ENCODE results near the gene EXOC4. TPM values are rescaled to one million over a fixed set of nuclear protein-coding genes. Genes with fewer than 3 reads are reported as not detected.

Gene EXOC4
- total RNA-seq, 1 experiment from 2014 or later, result 111 TPM

DNA sequence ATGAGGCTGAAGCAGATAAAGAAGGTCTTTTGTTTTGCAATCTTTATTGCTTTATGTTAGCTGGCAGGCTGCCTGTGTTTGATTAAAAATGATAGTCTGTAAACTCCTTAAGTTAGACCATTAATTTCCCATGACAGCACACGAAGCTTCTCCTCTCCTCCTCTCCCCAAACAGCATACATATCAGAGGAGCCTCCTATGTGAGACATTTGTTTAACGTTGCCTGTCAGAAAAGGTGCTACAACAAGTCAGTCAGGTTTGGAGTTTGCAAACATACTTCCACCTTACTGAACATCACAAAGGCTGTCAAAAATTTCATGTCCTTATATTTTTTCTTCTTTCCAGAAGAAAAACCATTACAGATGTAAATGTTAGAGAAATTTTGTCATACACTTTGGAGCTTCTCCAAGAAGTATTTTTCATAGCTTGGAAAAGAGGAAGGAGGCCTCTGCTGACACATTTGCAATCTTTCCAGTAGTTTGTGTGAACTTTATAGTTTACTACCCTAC is 393.1 kb downstream of the EXOC4 start:
- Histone ChIP-seq H3K9me2 (replicated peaks; ENCODE audit: insufficient read depth, low read length) (no peaks in the 10 kb centered on the region), H3K9me3 (ENCODE audit: low read length) (no peaks in the 10 kb centered on the region), H3K4me1 (ENCODE audit: low read length) (no peaks in the 10 kb centered on the region), H3K79me2 (ENCODE audit: low read length) (no peaks in the 10 kb centered on the region), H4K20me1 (ENCODE audit: insufficient read depth, low read depth, low read length) (peaks cover 14% of the 10 kb centered on the region; the same call in 1 of the 2 replicates), H3K27me3 (ENCODE audit: low read length) (no peaks in the 10 kb centered on the region), H3K9ac (ENCODE audit: low read length) (no peak overlapping the region), H3K4me3 (ENCODE audit: low read length) (no peak overlapping the region), H3K36me3 (ENCODE audit: insufficient read depth, low read length) (no peaks in the 10 kb centered on the region), H3K4me2 (ENCODE audit: low read depth, low read length, poor library complexity, severe bottlenecking) (no peak overlapping the region), H2AFZ (ENCODE audit: low read length) (no peak overlapping the region), H3K27ac (ENCODE audit: low read length) (no peak overlapping the region)
- DNase-seq, result no peak

DNA sequence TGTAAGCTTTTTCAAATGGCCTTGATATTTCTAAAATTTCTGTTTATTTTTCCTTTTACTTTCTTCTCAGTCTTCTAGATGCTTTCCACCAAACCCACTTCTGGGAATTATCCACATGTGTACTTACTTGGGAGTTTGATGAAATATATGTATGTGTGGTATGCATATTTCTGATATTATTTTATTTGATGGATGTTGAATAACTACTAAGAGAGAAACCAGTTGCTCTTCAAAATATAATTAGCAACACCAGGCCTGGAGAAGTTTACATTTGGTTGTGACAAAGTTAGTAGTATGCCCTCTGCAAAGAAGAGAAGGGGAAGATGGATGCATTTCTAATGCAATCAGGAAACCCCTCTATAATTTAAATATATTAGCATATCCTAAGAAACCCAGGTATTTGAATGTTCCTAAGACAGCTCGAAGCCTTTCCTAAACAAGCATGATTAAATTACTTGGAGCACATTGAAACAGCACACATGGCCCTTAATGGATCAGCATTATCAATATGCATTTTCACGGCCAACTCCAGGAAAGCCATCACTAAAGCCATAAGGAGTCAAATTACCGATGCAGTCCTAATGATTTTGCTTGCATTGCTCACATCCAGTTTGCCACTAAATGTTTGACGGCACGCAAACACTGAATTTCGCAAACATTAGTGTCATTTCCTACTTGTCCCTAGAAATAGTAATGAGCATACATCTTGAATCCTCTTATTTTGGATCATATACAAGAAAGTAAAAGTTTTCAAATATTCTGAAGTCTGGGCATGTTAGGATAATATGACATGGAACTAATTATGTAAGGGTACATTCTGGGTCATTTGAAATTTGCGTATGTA is 393.8 kb downstream of the EXOC4 start:
- no peak overlapping the region for H3K27ac ChIP-seq (ENCODE audit: low read length)
- H3K27me3 ChIP-seq (ENCODE audit: low read length), result no peaks in the 10 kb centered on the region
- no peak for DNase-seq
- no peak overlapping the region for H3K4me3 ChIP-seq (ENCODE audit: low read length)
- no peak overlapping the region for H3K4me2 ChIP-seq (ENCODE audit: low read depth, low read length, poor library complexity, severe bottlenecking)
- no peaks in the 10 kb centered on the region for H3K9me2 ChIP-seq (replicated peaks; ENCODE audit: insufficient read depth, low read length)
- no peak overlapping the region for H3K9ac ChIP-seq (ENCODE audit: low read length)
- H3K36me3 ChIP-seq (ENCODE audit: insufficient read depth, low read length), result no peaks in the 10 kb centered on the region
- peaks cover 14% of the 10 kb centered on the region; the same call in 1 of the 2 replicates for H4K20me1 ChIP-seq (ENCODE audit: insufficient read depth, low read depth, low read length)
- H2AFZ ChIP-seq (ENCODE audit: low read length), result no peak overlapping the region
- no peaks in the 10 kb centered on the region for H3K4me1 ChIP-seq (ENCODE audit: low read length)
- no peaks in the 10 kb centered on the region for H3K79me2 ChIP-seq (ENCODE audit: low read length)
- H3K9me3 ChIP-seq (ENCODE audit: low read length), result no peaks in the 10 kb centered on the region

DNA sequence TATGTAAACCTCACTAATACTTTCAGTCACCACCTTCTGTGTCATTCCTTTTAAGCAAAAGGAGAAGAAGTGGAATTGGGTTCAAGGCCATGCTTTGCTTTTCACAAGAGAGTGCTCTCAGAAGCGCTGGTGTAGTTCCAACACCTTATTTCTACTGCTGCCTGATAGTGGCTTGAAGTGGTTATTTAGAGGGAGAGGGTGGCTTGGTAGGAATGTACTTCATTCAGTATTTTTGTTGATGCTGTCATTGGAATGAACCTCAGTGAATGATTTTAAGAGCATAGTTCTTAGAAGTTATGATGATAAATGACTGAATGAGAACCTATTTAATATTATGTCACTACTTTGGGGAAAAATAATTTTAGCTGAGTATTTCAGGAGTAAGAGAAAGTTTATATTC is 396.7 kb downstream of the EXOC4 start:
- Histone ChIP-seq H3K9me2 (replicated peaks; ENCODE audit: insufficient read depth, low read length) (no peaks in the 10 kb centered on the region), H3K4me2 (ENCODE audit: low read depth, low read length, poor library complexity, severe bottlenecking) (no peak overlapping the region), H3K9ac (ENCODE audit: low read length) (no peak overlapping the region), H3K4me1 (ENCODE audit: low read length) (no peaks in the 10 kb centered on the region), H2AFZ (ENCODE audit: low read length) (no peak overlapping the region), H3K27me3 (ENCODE audit: low read length) (no peaks in the 10 kb centered on the region), H3K4me3 (ENCODE audit: low read length) (no peak overlapping the region), H3K79me2 (ENCODE audit: low read length) (no peaks in the 10 kb centered on the region), H3K36me3 (ENCODE audit: insufficient read depth, low read length) (no peaks in the 10 kb centered on the region), H4K20me1 (ENCODE audit: insufficient read depth, low read depth, low read length) (peaks cover 5% of the 10 kb centered on the region; the same call in 1 of the 2 replicates), H3K27ac (ENCODE audit: low read length) (no peak overlapping the region), H3K9me3 (ENCODE audit: low read length) (no peaks in the 10 kb centered on the region)
- no peak for DNase-seq

- Histone ChIP-seq H3K27me3 (ENCODE audit: low read length) (no peaks in the 10 kb centered on the region), H3K79me2 (ENCODE audit: low read length) (no peaks in the 10 kb centered on the region), H3K4me1 (ENCODE audit: low read length) (no peaks in the 10 kb centered on the region), H3K9me3 (ENCODE audit: low read length) (no peaks in the 10 kb centered on the region), H3K4me3 (ENCODE audit: low read length) (no peak overlapping the region), H3K36me3 (ENCODE audit: insufficient read depth, low read length) (no peaks in the 10 kb centered on the region), H3K9me2 (replicated peaks; ENCODE audit: insufficient read depth, low read length) (no peaks in the 10 kb centered on the region), H2AFZ (ENCODE audit: low read length) (no peak overlapping the region), H4K20me1 (ENCODE audit: insufficient read depth, low read depth, low read length) (peaks cover 4% of the 10 kb centered on the region; the same call in 1 of the 2 replicates), H3K27ac (ENCODE audit: low read length) (no peak overlapping the region), H3K9ac (ENCODE audit: low read length) (no peak overlapping the region), H3K4me2 (ENCODE audit: low read depth, low read length, poor library complexity, severe bottlenecking) (no peak overlapping the region)
- DNase-seq, result no peak
These were observed 397.2 kb downstream of the EXOC4 start for GRCh38 chr7:133650069-133650468.

DNA sequence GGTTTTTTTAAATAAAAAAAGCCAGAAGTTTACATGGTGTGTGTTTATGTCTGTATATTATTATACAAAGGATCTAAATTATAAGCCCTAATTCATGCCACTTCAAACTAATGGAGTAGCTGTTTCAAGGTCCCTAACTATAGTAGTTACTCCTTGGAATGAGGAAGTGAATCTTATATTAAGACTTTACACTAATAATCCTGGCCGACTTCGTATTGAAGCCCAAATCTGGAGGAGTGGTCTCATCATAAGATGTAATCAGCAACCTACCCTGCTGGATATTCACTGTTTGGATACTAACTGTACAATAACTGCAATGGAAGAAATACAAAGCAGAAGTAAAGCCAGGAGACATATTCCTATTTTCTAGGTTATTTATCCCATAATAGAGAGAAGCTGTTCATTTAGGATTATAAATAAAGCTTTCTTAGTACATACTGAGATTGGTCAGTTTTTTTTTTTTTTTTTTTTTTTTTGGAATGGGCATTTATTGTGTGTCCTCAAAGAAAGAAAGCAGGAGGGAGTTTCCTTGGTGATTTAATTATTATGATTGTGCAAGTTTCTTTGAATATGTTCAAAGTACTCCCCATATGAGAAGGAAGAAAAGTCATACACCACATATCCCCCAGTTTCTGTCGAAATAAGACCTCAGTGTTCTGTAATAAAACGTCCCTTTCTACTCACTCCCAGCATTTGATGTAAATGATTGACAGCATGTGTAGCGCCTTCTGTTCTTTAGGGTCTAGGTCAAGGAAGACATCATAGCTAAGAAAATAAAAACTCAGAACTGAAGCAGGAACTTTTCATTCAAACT is 397.8 kb downstream of the EXOC4 start:
- Histone ChIP-seq H4K20me1 (ENCODE audit: insufficient read depth, low read depth, low read length) (0 out of 2 replicates have a peak, but pooled peaks cover 4% of the 10 kb centered on the region), H3K36me3 (ENCODE audit: insufficient read depth, low read length) (no peaks in the 10 kb centered on the region), H2AFZ (ENCODE audit: low read length) (no peak overlapping the region), H3K9me2 (replicated peaks; ENCODE audit: insufficient read depth, low read length) (no peaks in the 10 kb centered on the region), H3K9ac (ENCODE audit: low read length) (no peak overlapping the region), H3K79me2 (ENCODE audit: low read length) (no peaks in the 10 kb centered on the region), H3K9me3 (ENCODE audit: low read length) (no peaks in the 10 kb centered on the region), H3K4me3 (ENCODE audit: low read length) (no peak overlapping the region), H3K27ac (ENCODE audit: low read length) (no peak overlapping the region), H3K4me2 (ENCODE audit: low read depth, low read length, poor library complexity, severe bottlenecking) (no peak overlapping the region), H3K27me3 (ENCODE audit: low read length) (no peaks in the 10 kb centered on the region), H3K4me1 (ENCODE audit: low read length) (no peaks in the 10 kb centered on the region)
- DNase-seq, result no peak

DNA sequence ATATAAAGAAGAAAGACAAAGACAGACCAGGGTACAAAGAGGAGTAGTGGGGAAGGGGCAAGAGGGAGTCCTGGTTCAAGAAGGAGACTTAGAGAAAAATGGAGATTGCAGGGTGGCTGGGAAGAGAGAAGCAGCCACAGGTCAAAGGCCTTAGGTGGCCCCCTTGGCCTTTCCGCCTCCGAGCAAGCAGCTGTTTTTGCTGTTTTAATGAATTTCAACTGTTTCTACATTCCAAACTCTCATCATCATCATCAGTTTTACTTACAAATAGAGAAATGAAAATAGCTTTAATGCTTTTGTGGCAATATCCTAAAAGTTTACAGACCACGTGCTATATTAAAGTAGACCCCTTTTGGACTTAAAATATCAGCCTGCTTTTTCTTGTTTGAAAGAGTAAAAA is 399.7 kb downstream of the EXOC4 start:
- H3K79me2 ChIP-seq (ENCODE audit: low read length), result no peaks in the 10 kb centered on the region
- no peak overlapping the region for H3K4me3 ChIP-seq (ENCODE audit: low read length)
- no peak overlapping the region for H2AFZ ChIP-seq (ENCODE audit: low read length)
- H3K9me3 ChIP-seq (ENCODE audit: low read length), result no peaks in the 10 kb centered on the region
- no peak overlapping the region for H3K27ac ChIP-seq (ENCODE audit: low read length)
- H3K4me1 ChIP-seq (ENCODE audit: low read length), result no peaks in the 10 kb centered on the region
- 0 out of 2 replicates have a peak, but pooled peaks cover 11% of the 10 kb centered on the region for H4K20me1 ChIP-seq (ENCODE audit: insufficient read depth, low read depth, low read length)
- DNase-seq, result no peak
- no peaks in the 10 kb centered on the region for H3K9me2 ChIP-seq (replicated peaks; ENCODE audit: insufficient read depth, low read length)
- no peaks in the 10 kb centered on the region for H3K27me3 ChIP-seq (ENCODE audit: low read length)
- no peak overlapping the region for H3K4me2 ChIP-seq (ENCODE audit: low read depth, low read length, poor library complexity, severe bottlenecking)
- no peak overlapping the region for H3K9ac ChIP-seq (ENCODE audit: low read length)
- no peaks in the 10 kb centered on the region for H3K36me3 ChIP-seq (ENCODE audit: insufficient read depth, low read length)

- Histone ChIP-seq H3K4me1 (ENCODE audit: low read length) (no peaks in the 10 kb centered on the region), H3K9me3 (ENCODE audit: low read length) (no peaks in the 10 kb centered on the region), H3K9me2 (replicated peaks; ENCODE audit: insufficient read depth, low read length) (no peaks in the 10 kb centered on the region), H3K4me2 (ENCODE audit: low read depth, low read length, poor library complexity, severe bottlenecking) (no peak overlapping the region), H2AFZ (ENCODE audit: low read length) (no peak overlapping the region), H3K4me3 (ENCODE audit: low read length) (no peak overlapping the region), H3K27me3 (ENCODE audit: low read length) (no peaks in the 10 kb centered on the region), H3K36me3 (ENCODE audit: insufficient read depth, low read length) (no peaks in the 10 kb centered on the region), H4K20me1 (ENCODE audit: insufficient read depth, low read depth, low read length) (peaks cover 19% of the 10 kb centered on the region; the same call in 1 of the 2 replicates), H3K9ac (ENCODE audit: low read length) (no peak overlapping the region), H3K79me2 (ENCODE audit: low read length) (no peaks in the 10 kb centered on the region), H3K27ac (ENCODE audit: low read length) (no peak overlapping the region)
- no peak for DNase-seq
These were observed 401.7 kb downstream of the EXOC4 start for GRCh38 chr7:133654547-133654946.

DNA sequence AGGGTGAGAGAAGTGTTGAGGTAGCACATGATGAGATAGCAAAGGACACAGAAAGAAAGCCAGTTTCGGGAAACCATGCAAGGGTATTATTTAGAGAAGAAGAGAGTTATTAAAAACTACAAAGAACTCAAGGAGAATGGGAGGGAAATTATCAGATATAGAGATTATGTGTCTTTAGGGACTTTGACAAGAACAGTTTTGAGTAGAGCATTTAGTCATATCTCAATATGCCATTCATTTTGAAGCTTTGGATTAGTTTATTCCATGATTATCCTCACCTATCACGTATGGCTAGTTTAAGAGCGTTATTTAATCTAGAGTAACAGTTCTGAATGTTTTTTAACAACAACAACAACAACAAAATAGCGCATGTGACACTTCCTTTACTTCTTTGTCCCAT is 409.4 kb downstream of the EXOC4 start:
- no peaks in the 10 kb centered on the region for H3K9me3 ChIP-seq (ENCODE audit: low read length)
- no peaks in the 10 kb centered on the region for H3K79me2 ChIP-seq (ENCODE audit: low read length)
- no peaks in the 10 kb centered on the region for H3K36me3 ChIP-seq (ENCODE audit: insufficient read depth, low read length)
- H2AFZ ChIP-seq (ENCODE audit: low read length), result no peak overlapping the region
- H3K4me2 ChIP-seq (ENCODE audit: low read depth, low read length, poor library complexity, severe bottlenecking), result no peak overlapping the region
- H3K4me3 ChIP-seq (ENCODE audit: low read length), result no peak overlapping the region
- H3K27me3 ChIP-seq (ENCODE audit: low read length), result no peaks in the 10 kb centered on the region
- H3K4me1 ChIP-seq (ENCODE audit: low read length), result no peaks in the 10 kb centered on the region
- peaks cover 11% of the 10 kb centered on the region; the same call in 1 of the 2 replicates for H4K20me1 ChIP-seq (ENCODE audit: insufficient read depth, low read depth, low read length)
- H3K9ac ChIP-seq (ENCODE audit: low read length), result no peak overlapping the region
- H3K27ac ChIP-seq (ENCODE audit: low read length), result no peak overlapping the region
- no peaks in the 10 kb centered on the region for H3K9me2 ChIP-seq (replicated peaks; ENCODE audit: insufficient read depth, low read length)
- no peak for DNase-seq

Data from Karpas-422 (cell line).